Measurements from ENCODE around the gene SCAMP1.
"Not testable (repeated sequence)": the region's sequence is repeated elsewhere in the genome, so short reads cannot be mapped to it uniquely, and the experiment has no call there.

Gene SCAMP1

DNA sequence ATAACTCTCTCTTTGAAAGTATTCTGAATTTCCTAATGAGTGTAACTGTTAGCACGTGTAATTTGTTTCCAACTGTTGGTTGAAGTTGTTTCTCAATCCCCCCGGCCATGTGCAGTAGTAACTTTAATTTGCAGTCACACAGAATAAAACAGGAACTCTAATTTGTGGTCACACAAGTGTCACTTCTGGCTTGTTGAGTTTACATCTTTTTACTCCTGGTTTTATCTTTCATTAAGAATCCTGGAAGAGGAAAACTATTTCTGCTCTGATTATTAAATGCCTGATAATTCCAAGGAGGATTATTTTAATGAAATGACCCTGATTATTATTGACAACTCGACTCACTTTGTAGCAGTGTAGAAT, 1.2 kb downstream of the SCAMP1 start:
- DNase-seq (ENCODE audit: low read depth), result no peak

- no peak for DNase-seq (ENCODE audit: low read depth)
Measured at GRCh38 chr5:78362220-78362619, 1.8 kb downstream of the SCAMP1 start.

GRCh38 chr5:78364005-78364404, 3.6 kb downstream of the SCAMP1 start:
- DNase-seq (ENCODE audit: low read depth), result no peak

DNA sequence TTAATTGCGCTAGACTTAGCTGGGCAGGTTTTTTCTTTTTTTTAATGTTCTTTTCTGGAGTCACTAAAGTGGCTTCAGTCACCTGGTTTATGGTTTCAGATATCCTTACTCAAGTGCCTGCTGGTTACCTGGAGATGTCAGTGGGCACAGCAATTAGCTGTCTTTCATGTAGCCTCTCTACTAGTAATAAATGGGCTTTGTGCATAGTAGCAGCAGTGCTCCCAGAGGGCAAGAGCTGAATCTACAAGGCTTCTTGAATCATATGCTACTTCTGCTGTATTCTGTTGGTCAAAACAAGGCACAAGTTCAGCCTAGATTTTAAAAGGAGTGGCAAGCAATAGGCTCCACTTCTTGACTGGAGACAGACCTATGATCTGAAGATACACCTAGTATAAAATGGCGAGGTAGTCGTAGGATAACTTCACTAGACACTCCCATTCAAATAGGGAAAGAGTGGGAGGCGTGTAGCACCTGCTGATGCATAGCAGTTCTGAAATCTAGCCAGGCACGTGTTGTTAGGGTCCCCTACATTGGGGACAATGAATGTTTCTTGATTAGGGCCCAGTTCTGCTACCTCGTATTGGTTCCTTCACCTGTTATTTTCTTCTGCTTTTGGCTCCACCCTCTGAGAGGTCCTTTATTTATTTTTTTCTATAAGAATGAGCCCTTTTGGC, 7.0 kb downstream of the SCAMP1 start:
- no peak for DNase-seq (ENCODE audit: low read depth)

DNA sequence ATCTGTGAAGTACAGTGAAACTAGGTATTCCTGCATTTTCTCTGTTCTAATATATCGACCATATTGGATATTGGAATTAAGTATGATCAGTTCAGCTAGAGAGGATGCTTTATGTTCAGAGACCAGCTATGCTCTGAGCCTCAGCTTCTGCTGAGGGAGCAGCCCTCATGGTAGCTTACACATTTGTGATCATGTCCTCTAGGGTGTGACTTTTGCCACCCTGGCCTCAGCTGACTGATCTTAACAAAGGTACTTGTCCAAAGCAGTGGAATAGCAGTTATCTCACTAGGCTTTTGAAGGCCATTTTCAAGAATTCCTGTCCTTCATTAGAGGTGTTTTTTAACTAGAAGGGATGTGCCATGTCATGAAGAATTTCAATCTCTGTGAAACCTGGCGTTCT, 9.3 kb downstream of the SCAMP1 start:
- no peak for DNase-seq (ENCODE audit: low read depth)

- DNase-seq (ENCODE audit: low read depth), result no peak
Measured at GRCh38 chr5:78373231-78373630, 12.8 kb downstream of the SCAMP1 start.

DNA sequence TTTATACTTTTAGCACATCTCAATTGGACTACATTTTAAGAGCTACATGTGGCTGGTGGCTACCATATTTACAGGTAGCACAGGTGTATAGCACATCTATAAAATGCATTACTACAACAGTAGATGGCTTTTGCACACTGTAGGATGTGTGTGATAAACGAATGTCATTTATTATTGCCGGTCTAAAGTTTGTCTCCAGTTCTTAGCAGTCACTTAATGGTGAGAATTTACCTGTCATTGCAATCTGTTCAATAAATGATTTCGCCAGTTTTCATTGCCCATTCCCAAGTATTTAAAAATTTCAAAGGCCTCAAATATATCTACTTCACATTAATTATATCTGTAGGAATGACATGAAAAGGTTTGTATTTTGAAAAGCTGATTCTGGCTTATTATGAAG, 15.9 kb downstream of the SCAMP1 start:
- DNase-seq (ENCODE audit: low read depth), result no peak

DNA sequence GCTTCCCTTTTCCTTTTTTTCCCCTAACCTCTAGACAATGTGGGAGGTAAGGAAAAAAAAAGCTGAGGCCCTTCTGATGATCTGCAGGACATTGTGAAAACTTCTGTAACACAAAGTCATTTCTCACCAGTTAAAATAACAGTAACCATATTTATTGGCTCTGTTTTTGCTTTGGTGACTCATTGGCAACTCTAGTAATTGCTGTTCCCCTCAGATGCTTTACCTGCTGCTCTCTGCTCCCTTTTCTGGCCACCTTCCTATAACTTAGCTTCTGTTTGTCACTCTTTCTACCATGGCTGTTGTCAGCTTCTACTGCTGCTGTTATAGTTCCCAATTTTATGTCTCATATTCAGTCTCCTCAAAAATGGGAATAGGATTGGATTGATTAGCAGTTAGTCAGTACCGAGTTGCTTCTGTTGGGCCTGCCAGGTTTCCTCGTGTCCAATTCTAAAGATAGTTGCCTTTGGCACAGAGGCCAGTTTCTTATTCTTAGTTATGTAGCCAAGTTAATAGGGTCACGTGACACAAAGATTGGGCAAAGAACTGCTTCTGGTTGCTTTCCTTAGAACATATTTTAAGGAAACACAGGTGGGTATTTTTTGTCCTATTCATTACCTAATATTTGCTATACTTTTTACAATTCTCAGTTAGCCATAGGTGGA, 16.8 kb downstream of the SCAMP1 start:
- DNase-seq (ENCODE audit: low read depth), result no peak

GRCh38 chr5:78377718-78378105, 17.3 kb downstream of the SCAMP1 start:
- no peak for DNase-seq (ENCODE audit: low read depth)

- no peak for DNase-seq (ENCODE audit: low read depth)
Measured at GRCh38 chr5:78387468-78388153, 27.2 kb downstream of the SCAMP1 start.

GRCh38 chr5:78391357-78391756, 30.9 kb downstream of the SCAMP1 start:
- not testable (repeated sequence) for DNase-seq (ENCODE audit: low read depth)

GRCh38 chr5:78397831-78398230, 37.4 kb downstream of the SCAMP1 start:
- DNase-seq (ENCODE audit: low read depth), result no peak

GRCh38 chr5:78399116-78399515, 38.7 kb downstream of the SCAMP1 start:
- no peak for DNase-seq (ENCODE audit: low read depth)

DNA sequence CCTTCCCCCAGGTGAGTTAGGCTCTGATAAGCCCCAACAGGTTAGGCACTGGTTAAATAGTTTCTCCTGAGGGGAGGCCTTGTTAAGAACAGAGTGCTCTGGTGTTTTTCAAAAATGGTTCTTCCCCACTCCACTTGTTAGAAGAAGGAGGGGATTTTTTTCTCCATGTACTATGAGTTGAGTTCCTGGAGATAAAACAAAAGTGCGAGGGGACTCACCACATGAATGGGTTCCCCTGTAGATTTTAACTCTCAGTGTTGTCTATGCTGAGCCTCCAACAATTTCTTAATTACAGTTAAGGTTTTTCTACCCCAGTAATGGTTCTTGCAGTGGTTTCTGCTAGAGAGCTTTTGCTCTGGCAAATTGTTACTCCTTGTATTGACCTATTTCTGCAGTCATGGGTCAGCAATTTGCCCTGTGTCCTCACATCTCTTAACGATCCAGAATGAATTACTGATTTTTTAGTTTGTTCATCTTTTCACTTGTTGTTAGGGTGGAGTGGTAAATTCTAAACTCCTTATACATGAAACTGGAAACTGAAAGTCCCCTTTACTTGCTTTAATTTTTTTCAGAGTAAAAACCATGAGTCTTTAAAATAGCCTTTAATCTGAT, 44.4 kb downstream of the SCAMP1 start:
- DNase-seq (ENCODE audit: low read depth), result no peak

GRCh38 chr5:78405829-78406750, 45.7 kb downstream of the SCAMP1 start:
- peak; percentile 42 for DNase-seq (ENCODE audit: low read depth)

DNA sequence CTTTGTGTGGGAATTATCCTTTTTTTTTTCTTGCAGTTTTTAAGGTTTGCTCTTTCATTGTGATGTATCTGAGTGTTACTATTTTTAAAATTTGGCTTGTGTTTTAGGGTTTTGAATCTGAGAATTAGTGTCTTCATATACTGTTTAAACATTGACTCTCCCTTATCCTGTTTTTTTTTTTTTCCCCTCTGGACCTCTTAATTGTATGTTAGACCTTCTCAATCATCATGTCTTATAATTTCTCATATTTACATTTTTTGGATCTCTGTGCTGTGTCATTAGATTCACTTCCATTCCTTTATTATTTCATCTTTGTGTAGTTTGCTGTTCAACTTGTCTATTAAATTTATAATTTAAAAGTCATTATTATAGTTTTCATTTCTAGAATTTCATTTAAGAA, 47.0 kb downstream of the SCAMP1 start:
- no peak for DNase-seq (ENCODE audit: low read depth)

- no peak for DNase-seq (ENCODE audit: low read depth)
Measured at GRCh38 chr5:78411586-78411985, 51.2 kb downstream of the SCAMP1 start.

DNA sequence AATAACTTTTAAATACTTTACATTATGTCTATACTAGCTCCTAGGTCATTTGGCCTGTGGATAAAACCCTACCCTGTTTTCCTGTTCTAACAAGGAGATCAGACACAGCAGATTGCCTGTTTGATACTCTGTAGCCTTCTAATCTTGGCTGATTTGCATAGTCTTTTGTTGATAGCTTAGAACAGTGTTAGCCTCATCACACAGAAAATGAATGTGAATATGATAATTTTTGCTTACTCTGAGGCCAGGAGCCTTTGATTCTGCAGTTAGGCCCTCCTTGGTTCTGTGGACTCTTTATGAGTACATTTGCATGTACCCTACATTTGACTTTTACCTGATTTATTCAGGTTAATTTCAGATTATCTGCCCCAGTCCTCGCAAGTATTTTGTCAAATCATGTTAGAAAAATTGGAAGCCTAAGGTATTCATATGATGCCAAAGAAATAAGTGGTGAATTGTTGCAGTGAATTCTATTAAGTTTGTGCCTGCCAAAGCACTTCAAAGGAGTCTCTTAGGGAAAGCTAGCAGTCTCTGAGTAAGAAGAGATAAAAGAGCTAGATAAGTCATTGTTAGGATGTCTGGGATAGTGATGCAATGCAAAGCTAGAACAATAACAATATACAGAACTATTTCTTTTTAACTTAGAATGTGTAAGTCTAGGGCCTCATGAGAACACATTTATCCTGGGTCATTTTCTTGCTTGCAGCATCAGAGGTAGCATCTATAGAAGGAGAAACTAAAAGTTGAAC, 56.4 kb downstream of the SCAMP1 start:
- peak; percentile 23 for DNase-seq (ENCODE audit: low read depth)

- no peak for DNase-seq (ENCODE audit: low read depth)
Measured at GRCh38 chr5:78419396-78419795, 59.0 kb downstream of the SCAMP1 start.

- DNase-seq (ENCODE audit: low read depth), result no peak
Measured at GRCh38 chr5:78420548-78420947, 60.1 kb downstream of the SCAMP1 start.

DNA sequence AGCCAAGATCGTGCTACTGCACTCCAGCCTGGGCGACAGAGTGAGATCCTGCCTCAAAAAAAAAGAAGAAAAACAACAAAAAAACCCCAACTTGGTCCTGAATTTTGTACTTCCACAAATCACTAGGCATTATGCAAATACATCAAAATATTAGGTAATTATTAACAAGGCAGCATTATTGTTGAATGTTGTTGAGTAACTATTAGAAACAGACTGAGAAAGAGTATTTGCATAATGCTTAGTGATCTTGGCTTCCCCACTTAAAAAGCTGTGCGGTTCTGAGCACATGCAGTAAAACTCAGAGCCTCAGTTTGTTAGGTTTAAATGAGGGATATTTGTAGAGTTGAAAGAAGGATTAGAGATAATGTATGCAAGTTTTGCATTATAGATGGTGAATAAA, 64.2 kb downstream of the SCAMP1 start:
- no peak for DNase-seq (ENCODE audit: low read depth)
